Hippocampal formation (tissue), 2 donors: Measurements from ENCODE around the gene TMED1.
A peak's percentile ranks its signal among the peaks of the same experiment; 100 is the strongest.
"Not testable (repeated sequence)": the region's sequence is repeated elsewhere in the genome, so short reads cannot be mapped to it uniquely, and the experiment has no call there.

Source experiments
- DNase-seq, 2 donors: peaks; one replicate each; lab custom pipeline; 2025; lab: John Stamatoyannopoulos, UW

The TMED1 gene

GRCh38 chr19:10862561-10863106 lies 26.6 kb upstream of the TMED1 start:
- DNase-seq: no peak

GRCh38 chr19:10861103-10861651 lies 25.2 kb upstream of the TMED1 start:
- DNase-seq: no peak

GRCh38 chr19:10858204-10858828 lies 22.3 kb upstream of the TMED1 start:
- no peak for DNase-seq

GRCh38 chr19:10856899-10857298 lies 20.9 kb upstream of the TMED1 start:
- not testable (repeated sequence) for DNase-seq

- DNase-seq: no peak
These were observed 20.0 kb upstream of the TMED1 start for GRCh38 chr19:10855879-10856522.

- DNase-seq: no peak
These were observed 18.5 kb upstream of the TMED1 start for GRCh38 chr19:10854350-10855089.

GRCh38 chr19:10852941-10853340 lies 16.9 kb upstream of the TMED1 start:
- no peak for DNase-seq

- DNase-seq: no peak
These were observed 16.2 kb upstream of the TMED1 start for GRCh38 chr19:10852098-10852800.

- no peak for DNase-seq
These were observed 14.6 kb upstream of the TMED1 start for GRCh38 chr19:10850631-10851030.

- DNase-seq: peak in 1 of 2 donors; percentile 23
These were observed 12.3 kb upstream of the TMED1 start, which contains the start of gene C19orf38 for GRCh38 chr19:10848230-10848856. Gene C19orf38 (plus strand): TSS chr19:10848415. CDS start chr19:10848509, 94 bp downstream.

GRCh38 chr19:10846500-10847202 lies 10.6 kb upstream of the TMED1 start:
- no peak for DNase-seq

GRCh38 chr19:10842788-10843187 lies 6.8 kb upstream of the TMED1 start:
- DNase-seq: no peak

- DNase-seq: no peak
These were observed 3.4 kb upstream of the TMED1 start for GRCh38 chr19:10839114-10840050.

- no peak for DNase-seq
These were observed 2.4 kb upstream of the TMED1 start for GRCh38 chr19:10838377-10838776.

- DNase-seq: not testable (repeated sequence)
These were observed 1.6 kb upstream of the TMED1 start for GRCh38 chr19:10837649-10838048.

- DNase-seq: peak in 1 of 2 donors; percentile 88
These were observed 693 bp upstream of the TMED1 start for GRCh38 chr19:10836479-10837330.

GRCh38 chr19:10835089-10835753 lies 791 bp downstream of the TMED1 start:
- DNase-seq: no peak

- no peak for DNase-seq
These were observed 3.1 kb downstream of the TMED1 start for GRCh38 chr19:10832939-10833296.
